Measurements from ENCODE around the gene USHBP1.

The USHBP1 gene

GRCh38 chr19:17260842-17261325 lies 3.7 kb downstream of the USHBP1 start:
- DNase-seq: no peak

GRCh38 chr19:17259934-17260333 lies 4.6 kb downstream of the USHBP1 start:
- no peak for DNase-seq

GRCh38 chr19:17259118-17259780 lies 5.3 kb downstream of the USHBP1 start:
- no peak for DNase-seq

- no peak for DNase-seq
Observed at GRCh38 chr19:17256130-17256529, 8.4 kb downstream of the USHBP1 start.

- no peak for DNase-seq
Observed at GRCh38 chr19:17255150-17255621, 9.4 kb downstream of the USHBP1 start.

GRCh38 chr19:17254636-17255035 lies 9.9 kb downstream of the USHBP1 start:
- DNase-seq: no peak

GRCh38 chr19:17249887-17250548 lies 14.5 kb downstream of the USHBP1 start:
- DNase-seq: no peak

- DNase-seq: no peak
Observed at GRCh38 chr19:17248011-17248776, 16.4 kb downstream of the USHBP1 start.

- DNase-seq: no peak
Observed at GRCh38 chr19:17246681-17247425, 17.7 kb downstream of the USHBP1 start.

- no peak for DNase-seq
Observed at GRCh38 chr19:17245535-17245984, 19.0 kb downstream of the USHBP1 start, which contains the start of gene NR2F6. Gene NR2F6 (minus strand): TSS chr19:17245919. CDS start chr19:17245220, 699 bp downstream.

GRCh38 chr19:17244618-17245534 lies 19.7 kb downstream of the USHBP1 start:
- no peak for DNase-seq

GRCh38 chr19:17243830-17244617 lies 20.5 kb downstream of the USHBP1 start:
- DNase-seq: no peak

- no peak for DNase-seq
Observed at GRCh38 chr19:17243211-17243829, 21.2 kb downstream of the USHBP1 start.

- DNase-seq: no peak
Observed at GRCh38 chr19:17242431-17243208, 21.9 kb downstream of the USHBP1 start.

- DNase-seq: no peak
Observed at GRCh38 chr19:17240826-17241399, 23.6 kb downstream of the USHBP1 start.

- no peak for DNase-seq
Observed at GRCh38 chr19:17240062-17240752, 24.3 kb downstream of the USHBP1 start.

- no peak for DNase-seq
Observed at GRCh38 chr19:17237747-17238706, 26.5 kb downstream of the USHBP1 start.

All from NCI-H1417 treated with DMSO at 0.1 percent for 48 hours (cell line).